H1 (cell line): ENCODE data around the gene TTC6. TPM values are rescaled to one million over a fixed set of nuclear protein-coding genes. Genes with fewer than 3 reads are reported as not detected.

Source experiments
- BRCA1 ChIP-seq: IDR thresholded peaks from 2 replicates; pipeline ENCODE4 v1.6.1; 2012; ENCODE audit warnings: low read depth, low read length, improper control_type of control experiment
- CBX5 ChIP-seq: fragments of 300-800, 300-1000 bp; sonication (generic); IDR thresholded peaks from 2 replicates; pipeline ENCODE4 v1.7.1; 2016; ENCODE audit warnings: antibody characterized with exemption, low read length, low read depth
- CHD7 ChIP-seq: fragments of 300-600 bp; sonication (generic); IDR thresholded peaks from 2 replicates; pipeline ENCODE4 v1.7.1; 2012; ENCODE audit warnings: low read length, moderate library complexity, mild to moderate bottlenecking, inconsistent platforms; ENCODE audit not compliant: insufficient replicate concordance
- HDAC6 ChIP-seq: IDR thresholded peaks from one replicate; pipeline ENCODE4 v1.7.1; 2012; ENCODE audit warnings: low read depth, mild to moderate bottlenecking, inconsistent platforms, low read length, moderate library complexity
- ZNF274 ChIP-seq: IDR thresholded peaks from 2 replicates; pipeline ENCODE4 v1.7.0; 2012; ENCODE audit warnings: low read length, borderline replicate concordance; ENCODE audit errors: extremely low read depth
- polyA plus RNA-seq, 7 experiments: library from polyadenylated mRNA; depleted of rRNA in 3 of 7; stranded (reverse) in 5 of 7; unstranded in 2 of 7; fragments of >200 nt in 5 of 7; fragments of 200-250 nt in 2 of 7; gene quantifications; 1 replicate in 5 of 7; 2 replicates in 1 of 7; 4 replicates in 1 of 7; pipeline versions ENCODE4 v1.2.1 to v1.2.3, GENCODE V29; 2011 to 2013; ENCODE audit warnings: missing spikeins in 2 of 7, mixed read lengths in 2 of 7
- total RNA-seq: library from RNA; stranded (reverse); fragmentation: NEBNext Ultra II Directional; extraction: Animal tissue kit (Norgen Biotek cat#: 25700); gene quantifications from 2 replicates; pipeline ENCODE4 v1.2.1, GENCODE V29; 2021
- TF ChIP-seq, protein P1 (sequence below), 3 experiments: IDR thresholded peaks; 1 replicate in 2 of 3; 2 replicates in 1 of 3; pipeline versions ENCODE4 v1.5.1 to v1.6.1; 2011; ENCODE audit warnings: low read length in 3 of 3, mild to moderate bottlenecking in 3 of 3, inconsistent platforms in 2 of 3, low read depth in 1 of 3, moderate library complexity in 1 of 3; ENCODE audit not compliant: insufficient read depth in 1 of 3; ENCODE audit errors: control extremely low read depth in 1 of 3

TTC6 gene
- total and polyA plus RNA-seq, 2 of the 8 experiments (the other 6 are each of a cell fraction or from before 2014, with no cell fraction given): 0.02 TPM; not detected in 1

- TF ChIP-seq CHD7 (no peak), CBX5 (no peak), HDAC6 (no peak), ZNF274 (no peak), BRCA1 (no peak)
- TF ChIP-seq, protein P1, sequence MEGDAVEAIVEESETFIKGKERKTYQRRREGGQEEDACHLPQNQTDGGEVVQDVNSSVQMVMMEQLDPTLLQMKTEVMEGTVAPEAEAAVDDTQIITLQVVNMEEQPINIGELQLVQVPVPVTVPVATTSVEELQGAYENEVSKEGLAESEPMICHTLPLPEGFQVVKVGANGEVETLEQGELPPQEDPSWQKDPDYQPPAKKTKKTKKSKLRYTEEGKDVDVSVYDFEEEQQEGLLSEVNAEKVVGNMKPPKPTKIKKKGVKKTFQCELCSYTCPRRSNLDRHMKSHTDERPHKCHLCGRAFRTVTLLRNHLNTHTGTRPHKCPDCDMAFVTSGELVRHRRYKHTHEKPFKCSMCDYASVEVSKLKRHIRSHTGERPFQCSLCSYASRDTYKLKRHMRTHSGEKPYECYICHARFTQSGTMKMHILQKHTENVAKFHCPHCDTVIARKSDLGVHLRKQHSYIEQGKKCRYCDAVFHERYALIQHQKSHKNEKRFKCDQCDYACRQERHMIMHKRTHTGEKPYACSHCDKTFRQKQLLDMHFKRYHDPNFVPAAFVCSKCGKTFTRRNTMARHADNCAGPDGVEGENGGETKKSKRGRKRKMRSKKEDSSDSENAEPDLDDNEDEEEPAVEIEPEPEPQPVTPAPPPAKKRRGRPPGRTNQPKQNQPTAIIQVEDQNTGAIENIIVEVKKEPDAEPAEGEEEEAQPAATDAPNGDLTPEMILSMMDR (IDR thresholded peaks at IDR 0.05; ENCODE audit: control extremely low read depth in 1 of 3, insufficient read depth in 1 of 3, low read depth in 1 of 3, low read length in 3 of 3): no peak
These were observed at the start of gene TTC6, which contains the start of gene FOXA1 (continued) for GRCh38 chr14:37594971-37595808.
